ENCODE measurements around the gene PPP1R14B.

PPP1R14B gene

GRCh38 chr11:64245401-64245796 lies 1.3 kb downstream of the PPP1R14B start:
- no peak for DNase-seq

- DNase-seq: no peak
Measured at GRCh38 chr11:64244966-64245365, 1.8 kb downstream of the PPP1R14B start.

- no peak for DNase-seq
Measured at GRCh38 chr11:64244107-64244506, 2.6 kb downstream of the PPP1R14B start.

GRCh38 chr11:64243236-64243854 lies 3.4 kb downstream of the PPP1R14B start:
- DNase-seq: no peak

- DNase-seq: peak; percentile 97
Measured at GRCh38 chr11:64241491-64242374, 5.0 kb downstream of the PPP1R14B start.

- DNase-seq: no peak
Measured at GRCh38 chr11:64241241-64241490, 5.6 kb downstream of the PPP1R14B start.

- peak; percentile 91 for DNase-seq
Measured at GRCh38 chr11:64240435-64241240, 6.1 kb downstream of the PPP1R14B start, which contains the start of gene FKBP2. Gene FKBP2 (plus strand): TSS chr11:64241095. CDS start chr11:64242388, 1,293 bp downstream.

GRCh38 chr11:64239662-64240434 lies 6.9 kb downstream of the PPP1R14B start:
- no peak for DNase-seq

GRCh38 chr11:64238999-64239398 lies 7.7 kb downstream of the PPP1R14B start:
- no peak for DNase-seq

- DNase-seq: peak; percentile 28
Measured at GRCh38 chr11:64238076-64238475, 8.7 kb downstream of the PPP1R14B start.

- DNase-seq: peak; percentile 95
Measured at GRCh38 chr11:64237484-64237951, 9.2 kb downstream of the PPP1R14B start.

- DNase-seq: no peak
Measured at GRCh38 chr11:64235437-64236161, 11.1 kb downstream of the PPP1R14B start.

- DNase-seq: no peak
Measured at GRCh38 chr11:64234647-64235379, 11.9 kb downstream of the PPP1R14B start.

GRCh38 chr11:64233913-64234586 lies 12.7 kb downstream of the PPP1R14B start, which contains the start of gene VEGFB:
Gene VEGFB (plus strand): TSS chr11:64234584. CDS start chr11:64234834, 250 bp downstream.
- DNase-seq: peak; percentile 39

- no peak for DNase-seq
Measured at GRCh38 chr11:64232967-64233315, 13.8 kb downstream of the PPP1R14B start.

- DNase-seq: no peak
Measured at GRCh38 chr11:64232182-64232966, 14.4 kb downstream of the PPP1R14B start.

GRCh38 chr11:64231546-64231945 lies 15.2 kb downstream of the PPP1R14B start:
- no peak for DNase-seq

- no peak for DNase-seq
Measured at GRCh38 chr11:64230985-64231365, 15.8 kb downstream of the PPP1R14B start.

- peak; percentile 95 for DNase-seq
Measured at GRCh38 chr11:64230171-64230984, 16.4 kb downstream of the PPP1R14B start, which contains the start of gene DNAJC4. Gene DNAJC4 (plus strand): TSS chr11:64230548. CDS start chr11:64230855, 307 bp downstream.
